ENCODE measurements around the gene HGS.

DNA sequence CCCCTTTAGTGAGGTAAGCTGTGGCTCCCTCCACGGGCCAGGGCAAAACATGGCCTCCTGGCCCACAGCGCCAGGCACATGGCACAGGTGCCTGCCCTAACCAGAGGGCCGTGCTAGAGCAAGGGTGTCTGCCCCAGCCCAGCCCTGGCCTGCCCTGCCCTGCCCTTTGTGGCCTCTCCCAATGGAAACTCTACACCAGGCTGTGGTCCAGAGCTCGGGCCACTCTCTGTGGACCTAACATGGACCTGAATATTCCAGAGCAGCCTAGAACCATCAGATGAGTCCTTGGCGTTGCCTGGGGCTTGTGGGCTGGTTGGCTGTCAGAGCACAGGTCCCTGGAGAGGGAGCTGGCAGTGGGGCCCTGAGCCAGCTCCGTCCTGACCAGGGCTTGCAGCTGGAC is 11.4 kb downstream of the HGS start:
- TF ChIP-seq, protein P1, sequence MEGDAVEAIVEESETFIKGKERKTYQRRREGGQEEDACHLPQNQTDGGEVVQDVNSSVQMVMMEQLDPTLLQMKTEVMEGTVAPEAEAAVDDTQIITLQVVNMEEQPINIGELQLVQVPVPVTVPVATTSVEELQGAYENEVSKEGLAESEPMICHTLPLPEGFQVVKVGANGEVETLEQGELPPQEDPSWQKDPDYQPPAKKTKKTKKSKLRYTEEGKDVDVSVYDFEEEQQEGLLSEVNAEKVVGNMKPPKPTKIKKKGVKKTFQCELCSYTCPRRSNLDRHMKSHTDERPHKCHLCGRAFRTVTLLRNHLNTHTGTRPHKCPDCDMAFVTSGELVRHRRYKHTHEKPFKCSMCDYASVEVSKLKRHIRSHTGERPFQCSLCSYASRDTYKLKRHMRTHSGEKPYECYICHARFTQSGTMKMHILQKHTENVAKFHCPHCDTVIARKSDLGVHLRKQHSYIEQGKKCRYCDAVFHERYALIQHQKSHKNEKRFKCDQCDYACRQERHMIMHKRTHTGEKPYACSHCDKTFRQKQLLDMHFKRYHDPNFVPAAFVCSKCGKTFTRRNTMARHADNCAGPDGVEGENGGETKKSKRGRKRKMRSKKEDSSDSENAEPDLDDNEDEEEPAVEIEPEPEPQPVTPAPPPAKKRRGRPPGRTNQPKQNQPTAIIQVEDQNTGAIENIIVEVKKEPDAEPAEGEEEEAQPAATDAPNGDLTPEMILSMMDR (IDR thresholded peaks at IDR 0.05) = no peak
- TF ChIP-seq POLR2AphosphoS5 (IDR thresholded peaks at IDR 0.05) = no peak

Data from prostate gland (tissue), 2 donors.